ENCODE results near the gene BBOF1. TPM values are rescaled to one million over a fixed set of nuclear protein-coding genes. Genes with fewer than 3 reads are reported as not detected.
A peak's percentile ranks its signal among the peaks of the same experiment; 100 is the strongest.
"Not testable (repeated sequence)": the region's sequence is repeated elsewhere in the genome, so short reads cannot be mapped to it uniquely, and the experiment has no call there.

Gene BBOF1
- total RNA-seq, 4 donors from 2014 or later = 3.7 to 22.8 (median 6.2) TPM

GRCh38 chr14:74111395-74112216, 92.5 kb downstream of the BBOF1 start:
- H3K9me3 ChIP-seq; H3K4me3 ChIP-seq; H3K4me1 ChIP-seq; H3K27ac ChIP-seq; DNase-seq (ENCODE audit: low spot score in 2 of 2); H3K27me3 ChIP-seq: not testable (repeated sequence)
- TF ChIP-seq, protein P1, sequence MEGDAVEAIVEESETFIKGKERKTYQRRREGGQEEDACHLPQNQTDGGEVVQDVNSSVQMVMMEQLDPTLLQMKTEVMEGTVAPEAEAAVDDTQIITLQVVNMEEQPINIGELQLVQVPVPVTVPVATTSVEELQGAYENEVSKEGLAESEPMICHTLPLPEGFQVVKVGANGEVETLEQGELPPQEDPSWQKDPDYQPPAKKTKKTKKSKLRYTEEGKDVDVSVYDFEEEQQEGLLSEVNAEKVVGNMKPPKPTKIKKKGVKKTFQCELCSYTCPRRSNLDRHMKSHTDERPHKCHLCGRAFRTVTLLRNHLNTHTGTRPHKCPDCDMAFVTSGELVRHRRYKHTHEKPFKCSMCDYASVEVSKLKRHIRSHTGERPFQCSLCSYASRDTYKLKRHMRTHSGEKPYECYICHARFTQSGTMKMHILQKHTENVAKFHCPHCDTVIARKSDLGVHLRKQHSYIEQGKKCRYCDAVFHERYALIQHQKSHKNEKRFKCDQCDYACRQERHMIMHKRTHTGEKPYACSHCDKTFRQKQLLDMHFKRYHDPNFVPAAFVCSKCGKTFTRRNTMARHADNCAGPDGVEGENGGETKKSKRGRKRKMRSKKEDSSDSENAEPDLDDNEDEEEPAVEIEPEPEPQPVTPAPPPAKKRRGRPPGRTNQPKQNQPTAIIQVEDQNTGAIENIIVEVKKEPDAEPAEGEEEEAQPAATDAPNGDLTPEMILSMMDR (IDR thresholded peaks at IDR 0.05) = peak; percentile 31 to 53 (median 47)
- peaks cover 0 to 34% (median under 1%) of the 10 kb centered on the region in 3 donors for H3K36me3 ChIP-seq
- 87 to 89% methylated on average over 12 to 13 of the region's 13 CpGs for WGBS, 2 donors

Small RNA genes lying within 50 kb of the gene (small RNA-seq; reads per million reads assigned to genes)
- not detected for gene AC005480.2

Other genes starting within 250 kb of the BBOF1 start
- 10 to 100 TPM in 1 of 4 donors, 1 to 10 TPM in 3; 6.3 to 12.9 (median 9.0) TPM for gene PTGR2, start 167.5 kb upstream of the BBOF1 start, total RNA-seq
- 10 to 100 TPM; 42.0 to 49.8 (median 46.8) TPM for gene ZNF410, start 132.5 kb upstream of the BBOF1 start, total RNA-seq
- 10 to 100 TPM in 1 of 4 donors, 1 to 10 TPM in 3; 6.9 to 10.7 (median 9.3) TPM for gene FAM161B, start 69.3 kb upstream of the BBOF1 start, total RNA-seq
- 10 to 100 TPM; 20.3 to 42.3 (median 27.8) TPM for gene COQ6, start 69.0 kb upstream of the BBOF1 start, total RNA-seq
- 10 to 100 TPM in 2 of 4 donors, 1 to 10 TPM in 2; 8.0 to 12.9 (median 11.0) TPM for gene ENTPD5, start 61 bp upstream of the BBOF1 start, total RNA-seq
- 10 to 100 TPM; 40.5 to 95.7 (median 75.3) TPM for gene ALDH6A1, start 65.1 kb downstream of the BBOF1 start, total RNA-seq
- gene LIN52, start 65.6 kb downstream of the BBOF1 start, total RNA-seq = 10 to 100 TPM; 10.2 to 15.7 (median 12.7) TPM
- gene VSX2, start 220.1 kb downstream of the BBOF1 start, total RNA-seq = not detected

All from tibial nerve (tissue), 4 donors.